Epithelial cell of prostate (primary cell): ENCODE measurements around the gene WDR37.

Source experiments
- DNase-seq: peaks from one replicate; pipeline ENCODE4 v3.0.0-alpha.2; 2011; ENCODE audit warnings: low read depth, low spot score
- H3K27ac ChIP-seq: fragments of 450-650 bp; 2 replicates; pipeline ENCODE4 v1.5.1; 2017; ENCODE audit warnings: mild to moderate bottlenecking

Gene WDR37

GRCh38 chr10:1068380-1069361, 12.5 kb downstream of the WDR37 start:
- no peak for DNase-seq
- no peak overlapping the region for H3K27ac ChIP-seq

GRCh38 chr10:1070919-1071318, 14.7 kb downstream of the WDR37 start:
- no peak overlapping the region for H3K27ac ChIP-seq
- DNase-seq: no peak

DNA sequence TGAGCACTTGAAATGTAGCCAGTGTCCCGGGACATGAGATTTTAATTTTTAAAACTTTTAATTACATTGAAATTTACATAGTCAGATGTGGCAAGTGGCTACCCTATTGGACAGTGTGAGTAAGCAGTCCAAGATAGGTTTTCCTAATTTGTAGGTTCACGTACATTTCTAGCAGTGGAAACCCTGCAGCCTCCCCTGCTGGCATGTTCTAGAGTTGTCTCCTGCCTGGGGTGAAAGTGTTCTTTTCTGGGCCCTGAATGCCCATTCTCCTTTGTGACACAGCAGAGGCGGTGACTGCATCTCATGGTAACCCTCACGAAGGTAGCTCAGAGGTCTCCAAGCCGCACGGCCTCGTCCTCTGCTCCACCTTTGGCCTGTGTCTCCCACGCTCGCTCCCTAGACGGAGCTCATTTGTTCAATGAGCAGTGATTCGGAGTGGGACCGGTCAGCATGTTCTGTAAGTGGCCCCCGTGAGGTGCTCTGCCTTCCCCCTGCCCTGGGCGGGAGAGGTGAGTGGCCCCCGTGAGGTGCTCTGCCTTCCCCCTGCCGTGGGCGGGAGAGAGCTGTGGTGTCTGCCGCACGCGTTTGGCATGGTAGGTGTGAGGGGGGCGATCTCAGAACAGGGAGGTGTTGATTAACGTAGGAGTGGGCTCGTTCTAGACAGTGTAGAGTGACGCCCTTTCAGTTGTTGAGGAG, 18.0 kb downstream of the WDR37 start:
- no peak for DNase-seq
- H3K27ac ChIP-seq: no peak overlapping the region

- no peak for DNase-seq
- H3K27ac ChIP-seq: no peak overlapping the region
These were observed 18.6 kb downstream of the WDR37 start for GRCh38 chr10:1074748-1075308.

GRCh38 chr10:1078668-1079067, 22.5 kb downstream of the WDR37 start:
- no peak overlapping the region for H3K27ac ChIP-seq

DNA sequence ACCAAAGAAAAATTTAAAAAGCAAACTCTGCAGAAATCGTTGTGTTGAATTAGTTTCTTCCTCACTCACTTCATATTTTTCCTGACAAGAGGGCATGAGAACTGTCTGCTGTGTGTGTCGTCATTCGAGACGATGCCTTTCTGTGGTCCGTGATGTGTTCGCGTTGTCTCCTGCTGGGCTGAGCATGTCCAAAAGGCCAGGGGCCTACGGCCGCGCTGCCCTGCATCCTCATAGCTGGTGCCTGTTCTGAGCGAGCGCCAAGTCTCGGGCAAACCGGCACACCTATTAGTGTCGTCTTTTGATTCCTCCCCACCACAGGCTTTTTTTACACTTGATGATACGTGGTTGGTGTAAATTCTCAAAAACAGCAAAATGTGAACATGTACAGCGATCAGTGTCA, 27.4 kb downstream of the WDR37 start:
- no peak for DNase-seq
- no peak overlapping the region for H3K27ac ChIP-seq

More at GRCh38 chr10:1078668-1079067, 22.5 kb downstream of the WDR37 start:
- no peak for DNase-seq

DNA sequence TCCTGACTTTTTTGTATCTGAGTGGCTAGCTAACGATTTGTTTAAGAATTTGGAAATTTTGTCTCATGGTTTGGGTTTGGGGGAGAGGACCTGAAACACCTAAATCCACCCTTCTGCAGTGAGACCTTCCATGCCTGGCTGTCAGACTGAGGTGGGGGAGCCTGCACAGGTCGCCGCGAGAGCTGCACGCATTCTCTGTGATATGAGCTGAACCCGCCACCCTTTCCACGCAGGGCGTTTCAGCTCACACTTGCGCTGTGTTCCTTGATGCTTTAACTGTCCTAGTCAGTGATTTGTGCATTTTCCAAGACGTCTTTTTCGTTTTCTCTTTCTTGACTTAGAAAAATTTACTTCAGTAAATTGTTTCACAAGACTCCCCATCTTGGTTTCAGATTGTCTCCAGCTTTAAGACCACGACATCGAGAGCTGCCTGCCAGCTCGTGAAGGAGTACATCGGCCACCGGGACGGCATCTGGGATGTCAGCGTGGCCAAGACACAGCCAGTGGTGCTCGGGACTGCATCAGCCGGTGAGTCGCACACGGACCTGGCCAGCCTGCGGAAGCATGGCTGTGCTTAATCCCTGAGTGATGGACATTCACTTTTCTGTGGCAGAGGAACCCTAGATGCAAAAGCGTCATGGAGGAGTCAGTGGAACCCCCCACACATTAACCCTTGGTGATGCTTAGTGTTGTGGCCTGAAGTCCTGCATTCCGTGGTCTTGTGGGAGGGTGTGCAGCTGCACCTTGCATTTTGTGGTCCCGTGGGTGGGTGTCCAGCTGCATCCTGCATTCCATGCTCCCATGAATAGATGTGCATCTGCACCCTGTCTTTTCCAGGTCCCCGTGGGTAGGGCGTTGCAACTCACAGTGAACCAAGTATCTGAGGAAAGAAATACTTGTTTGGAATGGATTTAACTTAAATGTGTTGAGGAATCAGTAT, 28.1 kb downstream of the WDR37 start:
- H3K27ac ChIP-seq: no peak overlapping the region
- DNase-seq: no peak

DNA sequence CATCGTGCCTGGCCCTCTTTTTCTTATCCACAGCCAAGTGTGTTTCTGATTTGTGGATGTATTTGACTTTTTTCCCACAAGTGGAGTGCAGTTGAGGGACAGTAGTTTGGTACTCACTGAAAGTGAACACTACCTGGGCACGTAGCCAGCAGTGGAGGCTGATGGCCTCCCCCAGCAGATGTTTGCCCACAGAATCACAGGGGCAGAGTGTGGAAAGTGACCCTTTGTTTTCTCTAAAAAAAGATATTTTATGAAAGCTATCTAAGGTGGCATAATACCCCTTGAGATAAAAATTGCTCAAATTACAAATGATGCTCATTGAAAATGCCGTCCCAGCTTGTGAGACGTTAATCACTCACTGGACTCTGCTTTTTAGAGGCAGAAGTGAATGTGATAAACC, 29.1 kb downstream of the WDR37 start:
- H3K27ac ChIP-seq: no peak overlapping the region
- DNase-seq: no peak

DNA sequence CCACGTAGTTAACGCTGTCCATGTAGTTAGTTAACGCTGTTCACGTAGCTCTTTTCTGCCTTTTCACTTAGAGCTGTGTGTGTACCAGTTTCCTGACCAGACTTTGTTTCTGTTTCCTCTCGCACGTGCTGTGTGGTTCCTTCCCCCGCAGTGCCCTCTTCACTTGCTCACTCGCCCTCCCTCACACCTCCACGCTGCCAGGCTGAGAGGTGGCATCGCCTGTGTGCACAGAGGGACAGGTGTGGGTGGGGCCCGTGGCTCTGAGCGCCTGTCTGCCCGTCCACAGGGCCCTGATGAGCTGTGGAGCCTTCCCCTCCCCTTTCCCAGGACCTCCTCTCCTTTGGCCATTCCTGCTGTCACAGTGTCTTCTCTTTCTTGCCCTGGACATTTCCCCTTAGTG, 30.6 kb downstream of the WDR37 start:
- no peak overlapping the region for H3K27ac ChIP-seq
- DNase-seq: no peak

DNA sequence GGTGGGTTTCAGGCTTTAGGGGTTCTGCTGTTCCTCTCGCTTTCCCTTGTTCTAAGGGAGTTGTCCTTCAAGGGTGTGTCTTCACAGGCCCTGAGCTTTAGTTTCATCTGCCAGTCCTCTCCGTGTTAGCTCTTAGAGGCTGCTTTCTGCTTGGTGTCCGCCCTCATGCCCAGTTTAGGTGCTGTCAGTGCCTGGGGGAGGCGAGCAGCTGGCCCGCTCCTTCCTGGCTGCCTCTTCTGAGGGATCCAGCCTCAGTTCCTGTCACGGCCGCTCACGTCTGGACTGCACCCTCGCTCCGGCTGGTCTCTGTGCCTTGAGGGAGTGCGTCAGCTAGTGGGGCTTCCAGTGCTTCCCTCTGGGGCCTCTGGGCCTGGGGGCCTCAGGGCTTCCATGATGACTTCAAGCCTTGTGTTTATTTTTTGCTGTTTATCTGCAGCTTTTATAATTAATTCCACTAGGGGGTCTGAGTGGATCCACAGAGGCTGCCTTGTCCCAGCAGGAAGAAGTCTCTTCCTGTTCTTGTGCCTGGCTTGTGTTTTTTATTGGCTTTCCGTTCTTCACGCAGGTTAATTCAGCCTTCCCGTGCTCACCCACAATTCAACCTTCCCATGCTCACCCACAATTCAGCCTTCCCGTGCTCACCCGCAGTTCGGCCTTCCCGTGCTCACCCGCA, 33.0 kb downstream of the WDR37 start:
- DNase-seq: no peak
- H3K27ac ChIP-seq: no peak overlapping the region

- DNase-seq: no peak
- no peak overlapping the region for H3K27ac ChIP-seq
These were observed 34.5 kb downstream of the WDR37 start for GRCh38 chr10:1090696-1091095.

DNA sequence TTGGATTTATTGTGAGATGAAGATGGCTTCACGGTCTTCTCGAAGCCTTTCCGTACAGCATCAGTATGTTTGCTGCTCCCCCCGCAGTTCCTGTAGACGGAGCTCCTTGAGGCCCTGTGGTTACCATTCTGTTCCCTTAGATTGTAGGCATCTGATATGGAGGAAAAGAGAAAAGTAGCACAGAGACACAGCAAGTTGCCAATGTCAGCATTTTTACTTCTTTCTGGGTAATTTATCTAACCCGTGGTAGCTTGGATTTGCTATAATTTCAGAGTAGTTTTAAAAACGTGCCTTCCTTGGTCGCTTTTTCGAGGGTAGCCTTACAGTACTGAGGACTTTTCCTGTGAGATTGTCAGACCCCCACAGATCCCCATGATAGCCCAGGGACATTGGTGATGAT, 37.5 kb downstream of the WDR37 start:
- H3K27ac ChIP-seq: no peak overlapping the region
- no peak for DNase-seq

- H3K27ac ChIP-seq: no peak overlapping the region
- no peak for DNase-seq
These were observed 38.2 kb downstream of the WDR37 start for GRCh38 chr10:1094112-1095057.

GRCh38 chr10:1095498-1095897, 39.3 kb downstream of the WDR37 start:
- H3K27ac ChIP-seq: no peak overlapping the region
- no peak for DNase-seq

DNA sequence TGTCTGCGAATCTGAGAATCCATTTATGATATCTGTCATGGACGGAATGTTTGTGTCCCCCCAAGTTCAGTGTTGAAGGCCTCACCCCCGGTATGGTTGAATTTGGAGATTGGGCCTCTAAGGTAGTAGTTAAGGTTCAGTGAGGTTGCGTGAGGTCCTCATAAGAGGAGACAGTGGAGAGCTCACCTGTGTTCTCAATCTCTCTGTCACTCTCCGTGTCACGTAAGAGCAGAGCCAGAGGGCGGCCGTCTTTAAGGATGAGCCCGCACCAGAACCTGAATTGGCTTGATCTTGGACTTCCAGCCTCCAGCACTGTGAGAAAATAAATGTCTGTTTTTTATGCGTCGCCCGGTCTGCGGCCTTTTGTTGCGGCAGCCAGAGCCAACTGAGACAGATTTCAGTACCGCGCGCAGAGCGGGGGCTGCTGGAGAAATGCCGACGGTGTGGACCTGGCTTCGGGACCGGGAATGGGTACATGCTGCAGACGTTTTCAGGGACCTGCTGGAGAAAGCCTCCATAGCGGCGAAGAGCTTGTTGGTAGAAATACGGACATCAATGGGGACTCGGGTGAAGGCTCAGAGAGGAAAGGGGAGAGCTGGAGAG, 40.2 kb downstream of the WDR37 start:
- H3K27ac ChIP-seq: no peak overlapping the region
- DNase-seq: no peak

DNA sequence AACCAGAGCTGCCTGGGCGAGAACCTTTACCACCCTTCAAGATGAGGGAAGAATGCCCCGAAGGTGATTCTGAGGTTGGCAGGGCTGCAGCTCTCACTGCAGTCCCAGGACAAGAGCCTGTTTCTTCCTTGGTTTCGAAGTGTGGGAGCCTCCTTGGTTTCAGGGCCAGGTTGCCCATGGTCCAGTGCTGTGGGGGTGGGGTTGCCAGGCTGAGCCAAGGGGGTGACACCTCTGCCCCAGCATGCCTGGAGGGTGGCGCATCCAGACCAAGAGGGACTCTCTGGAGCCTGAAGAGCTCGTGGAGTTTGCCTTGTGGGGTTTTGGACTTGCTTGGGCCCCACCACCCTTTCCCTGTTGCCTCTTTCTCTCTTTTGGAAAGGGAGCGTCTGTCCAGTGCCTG, 41.3 kb downstream of the WDR37 start:
- DNase-seq: no peak
- H3K27ac ChIP-seq: no peak overlapping the region

GRCh38 chr10:1100143-1100542, 44.0 kb downstream of the WDR37 start:
- no peak overlapping the region for H3K27ac ChIP-seq
- DNase-seq: no peak
